ENCODE data around the gene CCNE1. TPM values are rescaled to one million over a fixed set of nuclear protein-coding genes. Genes with fewer than 3 reads are reported as not detected.

Gene CCNE1
- total and polyA plus RNA-seq, 2 of the 13 experiments (the other 11 are each of a cell fraction or from before 2014, with no cell fraction given) = 16.0 to 50.6 TPM

- TF ChIP-seq ZKSCAN8 (CRISPR knock-in tag; IDR thresholded peaks at IDR 0.05; ENCODE audit: borderline replicate concordance) (peak; percentile 91), TOPORS (CRISPR knock-in tag; IDR thresholded peaks at IDR 0.05) (no peak)
- peaks cover 3 to 12% of the 10 kb centered on the region in 2 experiments; a peak in 3 of 5 replicates for H3K27me3 ChIP-seq (ENCODE audit: control insufficient read depth in 1 of 2, insufficient read depth in 2 of 2, low read length in 2 of 2)
- FAIRE-seq (no peak), DNase-seq (ENCODE audit: low spot score) (no peak), ATAC-seq (no peak)
- no peak overlapping the region for H3K4me2 ChIP-seq (ENCODE audit: low read depth, low read length)
- H3K4me3 ChIP-seq (replicated peaks in 1 of 3; ENCODE audit: insufficient read depth in 1 of 3, low read depth in 2 of 3, low read length in 3 of 3) = no peak overlapping the region
- H3K4me1 ChIP-seq (ENCODE audit: insufficient read depth, low read length) = peaks cover 22% of the 10 kb centered on the region
- no peak overlapping the region for H2AFZ ChIP-seq (ENCODE audit: low read length)
- peaks cover 9% of the 10 kb centered on the region for H3K9me3 ChIP-seq (ENCODE audit: low read length)
- no TSS peak for BruUV-seq (replicated peaks)
- intact Hi-C loops (cut with micrococcal nuclease; ENCODE audit: unreplicated experiment) (loop anchor here (2.0 kb wide), 1 partner anchor 101 kb away; no protein-coding TSS in a partner anchor), in situ Hi-C loops (cut with HindIII; ENCODE audit: extremely low pct_ligation_motif_present, low pct_unique_long_range_greater_than_20kb) (loop anchor here (5.0 kb wide), 1 partner anchor 110 kb away; no protein-coding TSS in a partner anchor)
- ChIA-PET CTCF (ENCODE audit: low intra/inter-chr PET ratio, low total read pairs) (interaction anchor here (0.9 to 4.4 kb wide), 4 partner anchors 92 to 142 kb away, joined by 3 to 44 read pairs (median 13); no protein-coding TSS in a partner anchor), POLR2A (no interaction called here)
- H3K27ac ChIP-seq (ENCODE audit: extremely low read length, insufficient read depth, low read length) = no peak overlapping the region
- no peaks in the 10 kb centered on the region for H4K20me1 ChIP-seq (ENCODE audit: insufficient read depth, low read length)
- H3K79me2 ChIP-seq (ENCODE audit: insufficient read depth, low read length) = no peaks in the 10 kb centered on the region
- no peaks in the 10 kb centered on the region for H3K36me3 ChIP-seq (replicated peaks in 1 of 2; ENCODE audit: control insufficient read depth in 1 of 2, insufficient read depth in 2 of 2, low read length in 2 of 2)
- 51% methylated on average over 28 of the region's 33 CpGs for WGBS (ENCODE audit: low lambda C conversion rate)
- no peak overlapping the region for H3K9ac ChIP-seq (ENCODE audit: insufficient read depth, low read depth, low read length)
Measured at GRCh38 chr19:29872224-29872731, 60.5 kb downstream of the CCNE1 start.

- Histone ChIP-seq H3K4me1 (ENCODE audit: insufficient read depth, low read length) (peaks cover 22% of the 10 kb centered on the region), H3K79me2 (ENCODE audit: insufficient read depth, low read length) (no peaks in the 10 kb centered on the region), H3K27ac (ENCODE audit: extremely low read length, insufficient read depth, low read length) (no peak overlapping the region), H3K9me3 (ENCODE audit: low read length) (peaks cover 1% of the 10 kb centered on the region), H2AFZ (ENCODE audit: low read length) (no peak overlapping the region), H4K20me1 (ENCODE audit: insufficient read depth, low read length) (no peaks in the 10 kb centered on the region), H3K4me2 (ENCODE audit: low read depth, low read length) (peak overlapping the region; percentile 71), H3K4me3 (replicated peaks in 1 of 3; ENCODE audit: insufficient read depth in 1 of 3, low read depth in 2 of 3, low read length in 3 of 3) (peak overlapping the region; percentile 14 to 71 (median 45); a peak in 4 of 6 replicates), H3K27me3 (ENCODE audit: control insufficient read depth in 1 of 2, insufficient read depth in 2 of 2, low read length in 2 of 2) (peaks cover 3 to 12% of the 10 kb centered on the region in 2 experiments; a peak in 3 of 5 replicates), H3K36me3 (replicated peaks in 1 of 2; ENCODE audit: control insufficient read depth in 1 of 2, insufficient read depth in 2 of 2, low read length in 2 of 2) (no peaks in the 10 kb centered on the region), H3K9ac (ENCODE audit: insufficient read depth, low read depth, low read length) (0 out of 2 replicates have a peak overlapping the region, but pooled peaks have one; percentile 22)
- intact Hi-C loops (cut with micrococcal nuclease; ENCODE audit: unreplicated experiment) (loop anchor here (2.0 kb wide), 1 partner anchor 102 kb away; no protein-coding TSS in a partner anchor), in situ Hi-C loops (cut with HindIII; ENCODE audit: extremely low pct_ligation_motif_present, low pct_unique_long_range_greater_than_20kb) (loop anchor here (5.0 kb wide), 1 partner anchor 111 kb away; no protein-coding TSS in a partner anchor)
- POLR2A ChIA-PET = no interaction called here
- BruUV-seq (replicated peaks) = no TSS peak
- ATAC-seq (peak; percentile 95), FAIRE-seq (no peak), DNase-seq (ENCODE audit: low spot score) (no peak)
- no CpG with 5 or more reads among the region's 77 CpGs for WGBS (ENCODE audit: low lambda C conversion rate)
- CTCF ChIA-PET (ENCODE audit: low intra/inter-chr PET ratio, low total read pairs) = interaction anchor here (1.5 to 4.4 kb wide), 4 partner anchors 87 to 143 kb away, joined by 5 to 44 read pairs (median 16); no protein-coding TSS in a partner anchor
- TF ChIP-seq ZNF768 (CRISPR knock-in tag; IDR thresholded peaks at IDR 0.05) (no peak), SALL1 (CRISPR knock-in tag; IDR thresholded peaks at IDR 0.05) (no peak), CTCF (CRISPR knock-in tag; IDR thresholded peaks at IDR 0.05) (peak; percentile 80), ZZZ3 (CRISPR knock-in tag; IDR thresholded peaks at IDR 0.05; ENCODE audit: borderline replicate concordance) (no peak), ZFP36L2 (CRISPR knock-in tag; IDR thresholded peaks at IDR 0.05) (no peak), NR0B2 (CRISPR knock-in tag; IDR thresholded peaks at IDR 0.05) (no peak), ZNF7 (CRISPR knock-in tag; IDR thresholded peaks at IDR 0.05) (no peak), PHF8 (CRISPR knock-in tag; IDR thresholded peaks at IDR 0.05) (0 out of 2 replicates have a peak, but pooled peaks have one; percentile 20), MYC (CRISPR knock-in tag; IDR thresholded peaks at IDR 0.05; ENCODE audit: borderline replicate concordance) (no peak), ZNF644 (CRISPR knock-in tag; IDR thresholded peaks at IDR 0.05; ENCODE audit: low read depth) (no peak), ARNT2 (CRISPR knock-in tag; IDR thresholded peaks at IDR 0.05; ENCODE audit: low read depth) (0 out of 2 replicates have a peak, but pooled peaks have one; percentile 34), ZNF296 (CRISPR knock-in tag; conservative IDR thresholded peaks at IDR 0.05) (no peak), STAG1 (CRISPR knock-in tag; IDR thresholded peaks at IDR 0.05) (peak; percentile 86), ZNF75D (CRISPR knock-in tag; IDR thresholded peaks at IDR 0.05; ENCODE audit: borderline replicate concordance) (no peak)
Measured at GRCh38 chr19:29873024-29873800, 61.4 kb downstream of the CCNE1 start.
